Right kidney (tissue), 1 donor: Measurements from ENCODE around the gene SETBP1.

ENCODE experiments used
- DNase-seq: peaks from one replicate; pipeline ENCODE4 v3.0.0-alpha.2; 2016

SETBP1 gene

GRCh38 chr18:44876755-44877154 lies 196.1 kb downstream of the SETBP1 start:
- DNase-seq: no peak

DNA sequence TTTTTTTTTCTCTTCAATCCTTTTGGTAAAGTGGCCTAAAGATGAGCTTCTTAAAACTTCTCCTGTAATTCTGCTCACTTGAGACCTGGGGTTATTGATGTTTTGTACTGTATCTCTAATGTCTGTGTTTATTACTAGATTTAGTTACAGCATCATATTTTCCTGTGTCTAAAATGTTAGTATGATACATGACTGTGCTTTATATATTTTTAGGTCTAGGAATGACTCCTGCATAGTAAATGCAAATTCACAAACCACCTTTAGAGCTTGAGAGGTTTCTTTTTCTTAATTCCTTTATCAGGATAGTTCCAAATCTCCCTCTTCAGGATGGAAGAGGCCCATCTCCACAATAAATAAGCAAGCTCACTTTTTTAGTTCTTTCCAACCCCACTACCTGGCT lies 197.6 kb downstream of the SETBP1 start:
- no peak for DNase-seq

GRCh38 chr18:44880170-44880569 lies 199.5 kb downstream of the SETBP1 start:
- no peak for DNase-seq

GRCh38 chr18:44881461-44882162 lies 200.9 kb downstream of the SETBP1 start:
- no peak for DNase-seq

GRCh38 chr18:44882163-44882868 lies 201.6 kb downstream of the SETBP1 start:
- DNase-seq: no peak

- no peak for DNase-seq
Measured at GRCh38 chr18:44883671-44884070, 203.0 kb downstream of the SETBP1 start.

- DNase-seq: no peak
Measured at GRCh38 chr18:44884431-44884830, 203.7 kb downstream of the SETBP1 start.

GRCh38 chr18:44885507-44885906 lies 204.8 kb downstream of the SETBP1 start:
- DNase-seq: no peak

DNA sequence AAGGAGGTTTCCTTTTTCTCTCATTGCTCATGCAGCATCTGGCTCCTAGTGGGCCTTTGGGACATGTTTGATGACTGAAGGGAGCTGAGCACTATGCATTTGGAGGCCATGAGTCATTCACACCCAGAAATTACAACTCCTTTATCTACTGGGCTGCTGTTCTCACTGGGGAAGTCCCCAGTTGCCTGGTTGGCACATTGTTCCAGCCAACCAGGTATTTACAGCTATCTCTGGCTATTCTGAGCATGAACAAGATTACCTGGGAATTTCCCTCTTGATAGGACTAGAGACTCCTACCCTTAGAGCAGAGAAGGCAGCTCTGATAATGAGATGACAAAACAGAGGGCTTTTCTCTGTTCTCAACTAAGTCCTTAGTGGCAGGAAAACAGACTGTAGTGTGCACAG lies 206.5 kb downstream of the SETBP1 start:
- DNase-seq: no peak

DNA sequence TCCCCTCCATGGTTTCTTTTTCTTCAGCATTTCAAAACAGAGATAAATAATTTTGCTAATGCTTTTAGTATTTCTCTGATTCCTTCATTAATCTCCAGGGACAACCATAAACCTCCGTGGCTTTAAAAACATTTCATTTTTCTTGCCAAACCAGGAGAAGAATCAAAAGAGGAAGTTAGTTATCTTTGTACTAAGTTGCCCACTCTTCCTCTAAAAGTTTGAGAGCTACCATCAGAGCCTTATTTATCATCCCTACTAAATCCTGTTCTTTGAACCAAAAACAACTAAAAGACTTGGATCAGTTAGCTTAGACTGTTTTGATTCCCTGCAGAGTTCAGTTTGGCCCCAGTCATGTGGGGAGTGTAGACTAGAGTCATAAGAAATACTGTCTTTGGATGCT lies 208.4 kb downstream of the SETBP1 start:
- DNase-seq: no peak

DNA sequence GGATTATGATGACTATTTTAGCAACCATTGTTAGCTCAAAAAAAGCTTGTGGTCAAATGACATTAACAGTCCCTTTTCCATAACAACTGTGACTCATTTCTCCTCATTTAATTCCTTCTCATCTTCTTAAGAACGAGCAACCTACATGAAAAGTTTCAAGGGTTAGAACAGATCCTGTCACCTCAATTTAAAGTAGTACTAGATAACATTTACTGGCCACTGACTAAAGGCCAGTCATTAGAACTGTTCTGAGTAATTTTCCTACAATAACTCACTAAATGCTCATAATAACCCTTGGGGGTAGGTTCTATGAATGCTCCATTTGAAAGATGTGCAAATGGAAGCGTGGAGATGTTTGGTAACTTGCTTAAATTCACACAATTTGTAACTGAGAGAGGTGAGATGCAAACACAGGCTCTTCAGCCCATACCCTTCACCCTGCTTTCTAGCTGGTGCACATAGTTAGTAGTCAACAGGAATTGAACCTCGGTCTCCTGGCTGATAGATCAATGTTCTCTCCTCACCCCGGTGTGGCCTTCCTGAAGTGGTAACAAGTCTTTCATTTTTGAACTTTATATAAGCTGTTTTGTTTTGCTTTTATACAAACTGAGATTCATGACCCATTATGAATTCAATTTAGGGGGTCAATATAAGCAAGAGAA lies 212.5 kb downstream of the SETBP1 start:
- no peak for DNase-seq

DNA sequence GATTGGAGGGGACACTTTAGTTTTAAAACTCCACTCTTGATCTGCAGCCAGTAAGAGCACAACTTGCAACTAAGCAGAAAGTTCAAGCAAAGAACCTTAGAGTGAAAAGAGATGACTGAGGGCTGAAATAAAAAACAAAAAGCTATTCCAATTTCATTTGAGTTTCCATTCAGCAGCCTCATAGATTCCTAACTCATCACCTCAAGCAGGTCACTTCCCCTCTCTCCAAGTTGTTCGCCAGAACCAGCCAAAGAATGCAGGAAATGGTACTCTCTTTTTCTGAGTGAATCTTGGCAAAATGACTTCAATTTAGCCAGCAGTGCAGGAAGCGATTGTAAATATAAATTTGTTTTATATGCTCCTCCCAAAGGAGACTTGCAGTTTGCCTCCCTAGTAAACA lies 213.3 kb downstream of the SETBP1 start:
- DNase-seq: no peak

- DNase-seq: no peak
Measured at GRCh38 chr18:44895176-44895798, 214.6 kb downstream of the SETBP1 start.

DNA sequence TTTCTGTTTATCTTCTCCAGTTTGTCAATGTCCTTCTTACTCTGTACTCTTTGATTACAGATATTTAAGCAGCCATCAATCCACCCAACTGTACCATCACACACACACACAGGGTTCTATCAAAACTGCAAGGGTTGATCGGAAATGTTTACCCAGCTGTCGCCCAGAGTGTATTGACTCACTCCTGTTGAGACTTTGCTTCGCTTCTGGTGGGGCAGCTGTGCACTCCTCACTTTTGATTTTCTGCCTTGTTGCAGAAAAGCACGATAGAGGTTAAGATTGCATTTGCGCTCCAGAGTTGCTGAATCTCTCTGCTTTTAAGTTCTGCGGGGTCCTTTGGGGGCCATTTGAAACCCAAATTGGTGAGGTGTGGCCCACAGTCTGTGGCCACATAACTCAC lies 216.2 kb downstream of the SETBP1 start:
- DNase-seq: no peak

- no peak for DNase-seq
Measured at GRCh38 chr18:44897411-44897810, 216.7 kb downstream of the SETBP1 start.

- DNase-seq: no peak
Measured at GRCh38 chr18:44897816-44898215, 217.1 kb downstream of the SETBP1 start.

- no peak for DNase-seq
Measured at GRCh38 chr18:44898498-44898897, 217.8 kb downstream of the SETBP1 start.

DNA sequence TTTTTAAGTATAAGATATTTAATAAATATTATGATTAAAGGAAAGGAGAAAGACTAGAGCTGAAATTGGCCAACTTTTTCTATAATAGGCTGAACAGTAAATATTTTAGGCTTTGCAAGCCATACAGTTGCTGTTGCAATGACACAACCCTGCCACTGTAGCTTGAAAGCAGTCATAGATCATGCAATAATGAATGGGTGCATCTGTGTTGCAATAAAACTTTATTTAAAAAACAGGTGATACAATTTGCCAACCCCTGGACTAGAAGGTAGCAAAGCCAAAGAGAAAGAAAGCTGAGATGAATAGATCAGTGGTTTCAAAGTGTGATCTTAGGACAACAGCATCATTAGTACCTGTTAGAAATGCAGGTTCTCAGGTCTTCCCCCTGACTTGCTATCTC lies 219.1 kb downstream of the SETBP1 start:
- DNase-seq: no peak

GRCh38 chr18:44900627-44901026 lies 219.9 kb downstream of the SETBP1 start:
- DNase-seq: no peak

GRCh38 chr18:44901283-44901682 lies 220.6 kb downstream of the SETBP1 start:
- DNase-seq: no peak

DNA sequence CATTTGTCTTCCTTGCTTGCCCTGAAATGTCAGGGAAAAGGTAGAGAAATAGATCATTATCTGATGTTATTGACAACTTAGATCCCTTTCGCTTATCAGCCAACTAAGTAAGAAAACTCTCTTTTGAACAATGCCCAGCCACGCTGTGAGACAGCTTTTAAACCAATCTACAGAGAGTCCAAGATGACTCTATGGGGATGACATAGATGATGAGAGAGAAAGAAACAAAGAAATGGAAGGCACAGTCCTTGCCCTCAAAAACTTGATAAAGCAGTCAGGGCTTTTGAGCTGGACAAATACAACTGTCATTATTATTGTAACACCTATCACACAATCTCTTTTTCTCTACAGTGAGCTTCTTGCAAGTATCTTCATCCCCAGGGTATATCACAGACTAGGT lies 222.6 kb downstream of the SETBP1 start:
- DNase-seq: no peak

DNA sequence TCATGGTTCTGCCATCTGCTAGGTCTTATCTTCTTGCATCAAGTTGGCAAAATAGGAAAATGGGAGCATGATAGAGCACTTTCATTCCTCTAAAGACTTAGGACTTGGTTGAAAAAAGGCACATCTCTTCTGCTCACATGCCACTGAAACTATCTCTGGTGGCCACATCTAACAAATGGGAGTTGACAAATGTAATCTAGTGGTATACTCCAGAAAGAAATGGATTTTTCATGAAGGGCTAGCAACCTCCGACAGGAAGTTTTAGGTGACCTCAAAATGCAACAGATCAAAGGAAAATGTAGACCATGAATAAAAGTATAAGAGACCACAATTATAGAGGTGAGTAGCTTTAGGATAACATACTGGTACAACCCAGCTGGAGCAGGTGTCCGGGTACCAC lies 224.1 kb downstream of the SETBP1 start:
- no peak for DNase-seq

- no peak for DNase-seq
Measured at GRCh38 chr18:44909191-44909719, 228.6 kb downstream of the SETBP1 start.
